Stimulated activated CD8-positive, alpha-beta memory T cell treated with anti-CD3 and anti-CD28 coated beads, Interleukin-7, amount 100 ng/mL, for 24 hours (primary cell): ENCODE results near the gene PPP1R9A.

Source experiments
- DNase-seq: peaks from one replicate; pipeline ENCODE4 v3.0.0-alpha.2; 2020; ENCODE audit warnings: low read depth

Gene PPP1R9A

DNA sequence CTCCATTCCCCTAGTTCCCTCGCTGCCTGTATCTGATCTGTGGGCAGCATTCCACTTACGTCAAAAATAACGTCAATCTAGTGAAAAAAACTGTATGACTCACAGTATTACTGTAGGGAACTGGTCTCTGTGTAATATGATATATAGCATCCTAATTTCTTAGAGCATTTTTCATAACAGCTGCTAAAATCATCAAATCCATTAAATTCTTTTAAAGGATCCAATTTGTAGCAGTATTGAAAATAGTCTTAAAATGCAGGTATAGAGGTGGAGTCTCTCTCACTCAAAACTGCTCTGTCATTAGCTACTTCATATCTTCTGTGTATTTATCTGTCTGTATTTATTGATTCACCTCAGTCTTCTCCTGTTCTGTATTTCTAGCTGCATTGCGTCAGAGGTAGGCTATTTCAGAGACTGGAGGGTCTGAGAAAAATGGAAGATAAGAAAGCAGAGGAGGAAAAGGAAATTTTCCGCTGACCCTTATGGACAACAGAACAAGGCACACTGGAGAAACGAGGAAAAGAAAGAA lies 357.0 kb downstream of the PPP1R9A start:
- DNase-seq: no peak

DNA sequence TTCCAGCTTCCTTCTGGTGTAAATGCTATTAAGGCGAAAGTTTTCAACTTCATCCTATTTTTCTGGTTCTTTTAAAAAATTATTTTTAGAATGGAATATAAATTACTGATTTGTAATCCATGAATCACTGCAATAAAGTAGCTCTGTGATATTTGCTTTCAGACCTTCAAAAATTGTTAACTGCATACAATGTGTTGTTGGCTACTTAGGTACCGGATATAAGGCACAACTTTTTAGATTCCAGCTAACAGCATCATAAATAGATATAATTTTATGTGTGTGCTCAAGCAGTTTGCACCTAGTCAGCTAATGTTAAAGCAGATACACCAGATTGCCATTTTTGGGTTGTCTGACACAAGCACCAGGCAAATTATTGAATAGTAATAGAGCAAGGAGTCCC lies 358.2 kb downstream of the PPP1R9A start:
- no peak for DNase-seq

DNA sequence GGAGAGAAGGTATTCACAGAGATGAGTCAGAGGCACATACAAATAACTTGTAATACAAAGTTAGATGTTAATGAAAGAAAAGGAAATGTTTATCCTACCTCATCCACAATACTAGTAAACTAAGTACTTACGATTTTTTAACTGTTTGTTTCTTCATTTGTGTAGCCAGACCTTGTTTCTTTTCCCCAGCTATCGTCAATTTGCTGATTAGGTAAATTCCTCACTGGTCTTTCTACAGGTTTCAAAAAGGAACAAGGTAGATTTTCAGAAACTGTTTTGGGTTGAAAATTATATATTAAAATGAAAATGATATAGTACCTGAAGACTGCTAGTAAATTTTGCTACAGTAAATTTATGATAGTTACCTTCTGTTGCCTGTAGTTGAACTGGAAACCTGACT lies 360.4 kb downstream of the PPP1R9A start:
- no peak for DNase-seq

DNA sequence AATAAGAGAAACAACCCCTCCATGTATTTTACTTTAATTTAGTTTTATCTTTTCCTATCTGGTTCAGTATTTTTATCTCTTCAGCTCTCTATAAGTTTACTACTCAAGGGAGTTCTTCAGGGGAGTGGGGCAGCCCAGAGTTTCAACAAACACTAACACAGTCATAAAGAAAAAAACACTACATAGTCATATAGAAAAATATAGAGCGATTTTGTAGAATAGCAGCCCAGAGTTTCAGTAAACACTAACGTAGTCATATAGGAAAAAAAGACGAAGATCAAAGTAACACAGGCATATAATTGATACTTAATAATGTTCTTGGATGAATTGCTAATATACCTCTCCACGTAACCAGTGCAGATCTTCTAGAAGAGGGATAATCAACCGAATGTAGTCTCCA lies 362.2 kb downstream of the PPP1R9A start:
- DNase-seq: no peak

- no peak for DNase-seq
These were observed 368.7 kb downstream of the PPP1R9A start for GRCh38 chr7:95276114-95276513.

- DNase-seq: no peak
These were observed 372.0 kb downstream of the PPP1R9A start for GRCh38 chr7:95279417-95279816.

- no peak for DNase-seq
These were observed 378.7 kb downstream of the PPP1R9A start for GRCh38 chr7:95286096-95286495.

DNA sequence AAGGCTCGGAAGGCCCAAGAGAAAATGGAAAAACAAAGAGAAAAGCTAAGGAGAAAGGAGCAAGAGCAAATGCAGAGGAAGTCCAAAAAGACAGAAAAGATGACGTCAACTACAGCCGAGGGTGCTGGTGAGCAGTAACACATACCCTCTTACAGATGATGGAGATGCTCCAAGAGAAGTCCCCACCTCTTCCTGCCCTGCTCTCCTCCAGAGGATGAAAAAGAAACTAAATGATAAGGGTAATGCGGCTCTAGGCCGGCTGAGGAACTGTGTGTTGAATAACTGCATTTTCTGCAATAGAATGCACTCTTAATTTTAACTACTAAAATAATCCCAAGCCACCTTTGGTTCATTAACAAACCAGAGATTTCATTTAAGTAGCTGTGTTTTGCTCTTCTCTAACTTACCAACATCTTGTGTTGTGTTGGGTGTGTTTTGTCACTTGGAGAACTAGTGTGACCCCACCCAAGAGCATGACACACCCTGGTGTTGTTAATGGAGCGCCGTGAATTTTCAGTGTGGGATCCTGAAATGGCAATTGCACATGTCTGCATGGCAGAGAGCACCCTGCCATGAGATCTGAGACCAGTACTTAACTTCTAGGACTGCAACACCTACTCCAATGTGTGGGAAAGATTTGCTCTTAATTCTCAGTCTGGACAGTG lies 382.9 kb downstream of the PPP1R9A start:
- no peak for DNase-seq

GRCh38 chr7:95295397-95295796 lies 388.0 kb downstream of the PPP1R9A start:
- DNase-seq: no peak

DNA sequence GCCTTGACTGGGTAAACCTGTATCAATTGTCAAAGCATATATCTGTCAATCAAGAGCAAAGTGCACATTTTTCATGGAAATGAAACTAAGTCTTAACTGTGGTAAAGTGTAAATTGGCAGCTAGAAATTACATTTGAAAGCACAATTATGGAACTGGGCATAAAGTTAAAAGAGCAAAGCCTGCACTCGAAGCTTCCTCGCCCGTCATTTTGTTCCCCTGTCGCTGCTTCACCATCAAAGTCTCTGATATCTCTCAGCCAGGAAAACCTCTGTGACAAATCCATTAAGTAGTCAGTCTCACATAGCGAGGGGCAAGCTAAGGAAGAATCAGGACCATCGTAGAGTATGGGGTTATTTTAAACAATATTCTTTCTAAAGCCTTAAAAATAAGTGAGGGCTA lies 389.1 kb downstream of the PPP1R9A start:
- DNase-seq: no peak

GRCh38 chr7:95297041-95297440 lies 389.6 kb downstream of the PPP1R9A start:
- no peak for DNase-seq

- no peak for DNase-seq
These were observed 390.7 kb downstream of the PPP1R9A start for GRCh38 chr7:95298091-95298490.

DNA sequence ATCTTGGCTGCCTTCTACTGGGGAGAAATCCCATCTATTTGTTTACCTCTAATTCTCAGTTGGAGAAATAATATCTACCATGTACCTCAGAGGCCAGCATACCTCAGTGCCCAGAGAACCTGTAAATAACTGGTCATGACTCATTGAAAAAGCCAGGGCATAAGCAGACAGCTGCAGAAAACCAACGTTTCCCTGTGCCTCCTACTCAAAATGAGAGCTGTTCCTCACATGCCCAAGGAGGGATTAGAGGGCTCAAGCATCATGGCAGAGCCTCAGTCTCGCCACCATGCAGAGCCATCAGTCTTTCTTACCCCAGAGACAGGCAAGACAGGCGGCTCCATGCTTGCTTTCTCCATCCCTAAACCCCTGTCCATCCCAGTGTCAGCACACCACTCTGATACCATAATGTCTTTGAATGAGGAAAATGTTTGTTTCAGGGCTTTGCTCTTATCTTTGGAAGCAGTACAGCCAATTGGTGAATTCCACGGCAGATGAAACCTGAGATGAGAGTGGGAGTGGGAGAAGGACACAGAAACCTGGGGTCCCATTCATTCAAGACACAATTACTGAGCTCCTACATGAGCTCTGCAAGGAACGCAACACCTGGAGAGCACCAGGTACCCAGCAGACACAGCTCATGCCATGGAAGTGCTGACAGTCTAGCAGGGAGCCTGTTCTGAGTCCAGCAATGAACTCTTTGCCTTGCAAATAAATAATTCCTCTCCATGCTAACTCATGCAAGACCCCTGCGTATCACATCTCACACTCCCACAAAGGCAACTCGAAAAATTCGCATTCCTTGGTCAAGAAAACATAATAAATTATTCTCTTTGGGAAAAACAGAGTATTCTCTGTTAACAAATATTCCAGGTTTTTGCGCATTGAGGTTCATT lies 395.9 kb downstream of the PPP1R9A start:
- no peak for DNase-seq

- DNase-seq: no peak
These were observed 397.6 kb downstream of the PPP1R9A start for GRCh38 chr7:95304990-95305389.

DNA sequence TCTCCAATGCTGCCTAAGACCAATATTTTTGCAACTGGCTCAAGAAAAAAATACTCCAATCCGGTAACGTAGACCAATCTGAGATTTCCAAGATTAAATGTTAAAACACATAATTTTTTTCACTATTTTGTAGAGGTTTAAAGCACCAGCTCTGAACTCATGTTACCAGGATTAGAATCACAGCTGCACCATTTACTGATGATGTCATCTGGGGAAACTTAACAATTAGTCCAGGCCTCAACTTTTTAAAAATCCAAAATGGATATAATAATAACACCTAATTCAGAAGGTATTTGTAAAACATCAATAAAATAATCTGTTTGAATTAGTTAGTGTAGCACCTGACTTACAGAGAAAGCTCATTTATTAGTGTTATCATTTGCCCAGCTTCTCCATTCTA lies 402.6 kb downstream of the PPP1R9A start:
- DNase-seq: no peak

DNA sequence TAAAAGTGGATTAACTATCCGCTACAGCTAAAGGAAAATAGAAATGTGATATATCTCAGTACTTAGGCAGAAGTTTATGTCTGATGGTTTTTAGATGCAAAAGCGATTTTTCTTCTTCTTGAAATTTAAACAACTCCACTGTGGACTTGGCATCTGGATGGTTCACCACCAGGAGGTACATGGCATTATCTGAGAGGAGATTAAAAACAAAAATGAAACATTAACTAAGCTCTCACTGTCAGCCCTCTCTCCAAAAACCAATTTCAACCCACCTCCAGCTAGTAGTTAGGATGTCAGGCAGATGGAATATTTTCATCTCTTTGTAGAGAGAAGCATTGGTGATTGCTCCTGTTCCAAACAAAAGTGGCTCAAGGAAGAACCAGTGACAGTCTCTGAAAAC lies 404.0 kb downstream of the PPP1R9A start:
- DNase-seq: no peak

GRCh38 chr7:95312561-95312960 lies 405.2 kb downstream of the PPP1R9A start:
- no peak for DNase-seq

DNA sequence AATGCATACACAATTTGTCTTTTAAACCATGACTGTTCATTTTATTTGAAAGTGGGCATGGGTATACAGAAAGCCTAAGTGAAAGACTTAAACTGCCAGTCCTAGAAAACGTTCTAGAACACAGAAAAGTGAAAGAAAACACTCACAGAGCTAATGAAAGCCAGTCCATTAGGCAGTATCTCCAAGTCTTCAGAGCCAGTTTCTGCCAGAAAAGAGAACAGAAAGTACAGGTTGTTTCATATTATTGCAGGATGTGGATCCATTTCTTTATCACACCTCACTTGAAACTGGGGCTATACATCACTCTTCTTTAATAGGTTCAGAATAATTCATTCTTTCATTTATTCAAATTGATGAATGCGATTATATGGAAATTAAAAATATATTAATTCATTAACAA lies 409.2 kb downstream of the PPP1R9A start:
- DNase-seq: no peak

- no peak for DNase-seq
These were observed 410.2 kb downstream of the PPP1R9A start for GRCh38 chr7:95317546-95317945.

DNA sequence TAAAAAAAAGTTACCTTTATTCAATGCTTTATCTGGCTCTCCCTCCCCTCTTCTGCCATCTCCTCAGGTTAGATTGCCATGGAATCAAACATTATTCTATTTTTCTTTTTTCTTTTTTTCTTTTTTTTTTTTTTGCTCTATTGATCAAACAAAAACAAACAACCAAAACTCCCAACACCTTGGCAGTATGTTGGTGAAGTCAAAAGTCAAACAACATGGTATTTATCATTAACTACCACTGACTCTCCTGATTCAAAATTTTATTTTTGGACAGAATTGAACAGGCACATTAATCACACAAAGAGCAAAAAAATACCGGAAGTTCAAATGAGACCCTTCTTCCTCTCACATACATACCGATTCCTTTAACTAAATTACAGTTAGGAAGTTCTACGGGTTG lies 410.6 kb downstream of the PPP1R9A start:
- DNase-seq: no peak

GRCh38 chr7:95318501-95319100 lies 411.2 kb downstream of the PPP1R9A start:
- DNase-seq: no peak

GRCh38 chr7:95319570-95319969 lies 412.2 kb downstream of the PPP1R9A start:
- no peak for DNase-seq

DNA sequence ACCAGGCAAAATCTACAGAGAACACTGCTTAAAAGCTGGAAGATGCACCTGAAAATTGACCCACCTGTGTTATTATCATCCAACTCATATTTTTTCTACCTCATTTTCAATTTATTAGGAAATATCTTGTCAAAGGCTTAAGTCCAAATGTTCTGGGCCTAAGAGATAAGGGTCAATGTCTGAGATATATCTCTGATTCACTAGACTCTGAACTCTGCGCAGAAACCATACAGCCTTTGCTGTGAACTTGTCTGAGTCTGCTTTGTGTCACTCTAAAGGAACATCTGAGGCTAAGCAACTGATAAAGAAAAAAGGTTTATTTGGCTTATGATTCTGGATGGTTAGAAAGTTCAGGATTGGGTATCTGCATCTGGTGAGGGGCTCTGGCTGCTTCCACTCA lies 413.3 kb downstream of the PPP1R9A start:
- DNase-seq: no peak
